NCI-H446 (cell line): ENCODE results near the gene TAF3.
"Not testable (repeated sequence)": the region's sequence is repeated elsewhere in the genome, so short reads cannot be mapped to it uniquely, and the experiment has no call there.

Source experiments
- DNase-seq, 2 experiments: peaks; one replicate each; lab custom pipeline; 2025; lab: John Stamatoyannopoulos, UW

The TAF3 gene

DNA sequence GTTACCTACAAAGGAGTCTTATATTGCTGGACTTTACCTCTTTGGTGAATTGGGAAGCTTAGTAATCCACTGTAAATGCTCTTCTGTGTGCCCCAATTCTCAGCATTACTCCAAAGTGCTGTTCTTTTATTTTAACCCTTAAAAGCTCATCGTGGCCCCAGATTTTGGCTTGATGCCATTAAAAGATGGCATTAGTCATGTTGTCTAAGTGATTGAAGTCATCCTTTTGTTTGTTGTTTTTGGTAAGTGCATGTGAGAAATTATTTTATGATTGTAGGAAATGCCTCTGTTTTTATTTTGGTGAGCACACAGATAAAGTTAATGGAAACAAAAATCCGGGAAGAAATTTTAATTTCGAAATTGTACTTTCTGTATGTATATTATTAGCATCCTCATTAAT lies 153.6 kb downstream of the TAF3 start:
- DNase-seq, result no peak

DNA sequence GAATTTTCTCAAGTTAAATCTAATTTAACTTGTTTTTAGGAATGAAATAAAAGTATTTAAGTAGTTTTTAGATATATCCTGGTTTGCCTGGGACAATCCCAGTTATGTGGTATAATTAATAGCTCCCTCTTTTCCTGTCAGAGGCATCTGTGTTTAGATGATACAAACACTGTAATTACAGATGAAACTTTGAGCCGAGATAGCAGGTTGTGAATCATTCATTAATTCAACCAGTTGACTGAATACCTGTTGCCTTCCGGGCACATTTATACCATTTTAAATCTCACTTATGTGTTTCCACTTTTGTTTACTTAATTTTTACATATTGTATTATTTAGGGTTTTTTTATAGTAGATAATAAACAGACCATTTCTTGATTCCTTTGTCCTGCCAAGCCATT lies 154.1 kb downstream of the TAF3 start:
- DNase-seq, result no peak

DNA sequence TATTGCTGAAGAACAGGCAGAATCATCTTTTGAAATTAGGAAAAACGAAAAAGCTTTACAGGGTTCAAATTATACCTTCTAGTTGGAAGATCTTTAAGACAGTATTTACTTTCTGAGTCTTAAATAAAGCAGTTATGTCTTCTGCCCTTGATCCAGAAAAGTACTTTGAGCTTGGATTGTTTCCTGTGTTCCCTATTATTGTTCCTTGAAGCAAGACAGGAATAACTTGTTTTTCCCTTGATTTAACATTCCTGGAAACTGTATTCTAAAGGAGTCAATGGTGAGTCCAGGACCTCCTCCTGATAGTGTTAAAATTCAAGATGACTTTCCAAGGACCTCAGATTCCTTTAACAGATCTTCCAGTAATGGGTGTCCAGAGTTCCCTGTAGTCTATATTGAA lies 161.9 kb downstream of the TAF3 start:
- DNase-seq, result no peak

DNA sequence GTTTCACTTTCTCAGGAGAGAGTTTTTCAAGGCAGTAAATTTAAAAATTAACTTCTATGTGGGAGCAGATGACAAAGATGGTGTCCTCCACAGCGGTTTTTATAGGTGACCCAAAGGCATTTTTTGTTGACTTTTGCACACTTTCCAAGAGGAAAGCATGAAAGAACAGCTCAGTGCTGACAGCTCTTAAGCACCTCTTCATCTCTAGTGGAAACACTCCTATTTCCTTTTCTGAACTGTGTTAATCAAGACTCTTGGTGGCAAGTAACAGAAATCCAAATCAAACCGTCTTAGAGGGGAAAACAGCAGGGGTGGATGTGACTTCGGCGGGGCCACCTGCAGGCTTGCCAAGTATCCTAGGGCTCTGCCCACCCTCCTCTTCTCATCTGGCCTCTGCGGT lies 164.4 kb downstream of the TAF3 start:
- no peak for DNase-seq

DNA sequence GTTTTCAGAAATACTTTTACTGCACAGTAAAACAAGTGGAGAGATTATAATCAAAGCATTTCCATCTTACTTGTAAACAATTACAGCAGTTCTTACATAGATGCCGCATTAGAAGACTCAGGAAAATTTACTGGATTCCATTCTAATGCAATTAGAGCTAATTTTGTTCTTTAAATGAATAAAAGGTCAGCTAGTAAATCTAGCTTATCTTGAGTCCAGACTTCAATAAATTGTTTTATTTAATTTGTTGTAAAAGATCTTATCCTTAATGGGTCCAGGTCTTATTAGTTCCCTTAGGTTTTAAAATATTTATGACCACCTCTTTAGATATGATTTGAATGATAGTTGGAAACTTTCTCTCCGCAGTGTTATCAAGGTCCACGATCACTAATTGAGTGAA lies 166.0 kb downstream of the TAF3 start:
- DNase-seq, result no peak

DNA sequence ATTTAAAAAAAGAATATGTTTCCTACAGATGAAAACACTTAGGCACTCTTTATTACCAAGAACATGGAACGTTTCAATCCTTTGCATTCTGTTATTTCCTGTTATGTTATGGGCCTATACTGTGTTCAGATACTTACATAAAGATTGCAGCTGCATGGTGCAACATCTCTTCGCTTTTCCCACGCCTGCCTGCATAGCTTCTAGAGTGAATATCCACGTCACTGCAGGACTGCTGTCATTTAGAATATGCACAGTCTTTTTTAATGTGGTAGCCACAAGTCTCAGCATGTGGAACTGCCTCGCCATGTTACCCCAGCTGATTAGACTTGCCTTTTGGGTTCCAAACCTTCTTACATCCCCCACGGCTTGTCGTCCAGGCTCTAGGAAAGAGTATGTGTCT lies 166.6 kb downstream of the TAF3 start:
- no peak for DNase-seq

DNA sequence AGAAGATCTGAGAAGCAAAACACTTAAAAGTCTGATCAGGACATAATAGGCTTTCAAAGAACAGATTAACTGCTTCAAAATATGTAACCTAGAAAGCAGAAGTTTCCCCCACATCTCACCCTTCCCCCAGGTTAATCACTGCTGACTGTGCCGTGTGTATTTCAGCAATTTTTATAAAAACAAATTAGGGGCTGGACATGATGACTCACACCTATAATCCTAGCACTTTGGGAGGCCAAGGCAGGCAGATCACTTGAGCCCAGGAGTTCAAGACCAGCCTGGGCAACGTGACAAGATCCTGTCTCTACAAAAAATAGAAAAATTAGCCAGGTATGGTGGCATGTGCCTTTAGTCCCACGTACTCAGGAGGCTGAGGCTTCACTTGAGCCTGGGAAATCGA lies 168.5 kb downstream of the TAF3 start:
- DNase-seq, result no peak

DNA sequence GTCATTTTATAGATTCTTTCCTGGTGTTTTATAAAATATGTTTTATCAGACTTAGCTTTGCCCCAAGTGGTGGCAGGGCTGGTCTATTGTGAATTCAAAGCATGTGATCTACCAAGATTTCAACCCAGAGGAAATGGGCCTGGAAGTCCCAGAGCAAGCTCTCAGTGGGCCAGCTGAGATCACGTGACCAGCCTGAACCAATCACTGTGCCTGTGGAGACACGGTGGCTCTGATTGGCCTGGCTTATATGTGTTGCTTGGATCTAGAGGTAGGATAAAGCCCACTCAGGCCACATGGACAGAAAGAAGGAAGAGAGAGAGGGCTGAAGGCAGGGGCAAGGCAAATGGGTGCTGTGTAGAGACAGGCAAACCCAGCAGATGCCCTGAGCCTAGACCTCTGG lies 170.7 kb downstream of the TAF3 start:
- no peak for DNase-seq

DNA sequence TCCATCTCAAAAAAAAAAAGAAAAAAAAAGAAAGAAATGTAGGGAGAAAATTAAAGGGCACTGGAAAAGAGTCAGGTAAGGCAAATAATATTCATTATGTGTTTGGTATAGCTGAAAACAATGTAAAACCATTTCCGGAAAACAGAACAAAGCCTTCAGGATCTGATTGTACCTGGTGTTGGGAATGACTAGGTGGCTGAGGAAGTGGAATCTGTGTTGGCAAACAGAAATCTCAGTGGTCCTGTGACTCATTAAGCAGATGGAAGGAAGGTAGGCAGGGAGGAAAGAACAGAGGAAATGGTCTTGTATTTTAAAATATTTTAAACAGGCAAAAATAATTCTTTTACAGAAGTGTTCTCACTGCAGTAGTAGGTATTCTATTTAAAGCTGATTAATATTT lies 180.5 kb downstream of the TAF3 start:
- no peak for DNase-seq

DNA sequence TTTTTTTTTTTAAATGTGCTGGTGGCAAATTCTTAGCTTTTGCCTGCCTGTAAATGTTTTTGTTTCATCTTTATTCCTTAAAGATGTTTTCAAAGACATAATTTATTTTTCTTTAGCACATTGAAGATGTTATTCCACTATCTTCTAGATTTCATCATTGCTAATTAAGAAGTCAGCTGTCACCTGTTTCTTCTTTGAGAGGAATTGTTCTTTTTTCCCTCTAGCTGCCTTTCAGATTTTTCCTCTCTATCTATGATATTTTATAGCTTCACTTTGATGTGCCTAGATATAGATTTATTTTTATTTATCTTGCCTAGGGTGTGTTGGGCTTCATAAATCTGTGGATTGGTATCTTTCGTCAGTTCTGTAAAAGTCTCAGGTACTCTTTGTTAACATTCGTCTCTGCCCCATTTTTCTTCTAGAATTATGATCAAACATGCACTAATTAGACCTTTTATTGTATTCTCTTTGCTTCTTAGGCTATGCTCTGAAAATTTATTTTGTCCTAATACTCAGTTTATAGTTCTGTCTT lies 186.2 kb downstream of the TAF3 start:
- DNase-seq, result no peak

DNA sequence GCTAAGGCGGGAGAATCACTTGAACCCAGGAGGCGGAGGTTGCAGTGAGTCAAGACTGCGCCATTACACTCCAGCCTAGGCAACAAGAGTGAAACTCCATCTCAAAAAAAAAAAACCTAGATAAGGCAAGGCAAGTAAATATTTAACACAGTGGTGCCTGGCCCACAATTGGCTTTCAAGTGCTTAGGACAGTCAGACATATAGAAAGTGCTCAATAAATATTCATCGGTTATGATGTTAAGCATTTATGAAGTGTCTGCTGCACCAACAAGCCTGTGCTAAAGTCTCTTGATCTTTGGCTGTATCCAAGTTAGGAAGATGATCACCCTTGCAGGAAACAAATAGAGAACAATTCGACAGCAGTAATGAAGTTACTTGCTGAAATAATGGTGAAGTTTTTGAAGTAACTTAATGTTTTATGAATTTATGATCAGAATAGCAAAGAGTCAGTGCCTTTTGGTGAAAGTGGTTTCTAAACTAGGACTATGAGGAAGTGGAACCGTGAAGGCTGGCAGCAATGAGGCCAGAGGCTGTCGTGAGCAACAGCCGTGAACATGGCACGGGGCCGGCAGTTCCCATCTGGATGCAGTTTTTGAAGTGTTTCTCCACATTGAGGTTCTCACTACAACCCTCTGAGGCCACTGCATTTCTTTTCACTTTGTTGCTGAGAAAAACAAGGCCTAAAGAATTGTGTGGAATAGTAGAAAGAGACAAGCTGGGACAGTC lies 188.1 kb downstream of the TAF3 start:
- no peak for DNase-seq

DNA sequence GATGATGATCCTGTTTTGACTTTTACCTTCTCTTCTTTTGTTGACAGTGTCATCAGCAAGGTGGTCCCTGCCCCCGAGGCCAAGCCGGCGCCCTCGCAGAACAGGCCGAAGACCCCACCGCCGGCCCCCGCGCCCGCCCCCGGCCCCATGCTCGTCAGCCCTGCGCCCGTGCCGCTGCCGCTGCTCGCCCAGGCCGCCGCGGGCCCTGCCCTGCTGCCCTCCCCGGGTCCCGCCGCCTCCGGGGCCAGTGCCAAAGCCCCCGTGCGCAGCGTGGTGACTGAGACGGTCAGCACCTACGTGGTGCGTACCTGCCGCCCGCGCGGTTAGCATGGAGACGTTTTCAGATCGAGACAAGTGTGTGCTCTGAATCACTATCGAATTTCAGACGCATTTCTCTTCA lies 190.7 kb downstream of the TAF3 start:
- no peak for DNase-seq

DNA sequence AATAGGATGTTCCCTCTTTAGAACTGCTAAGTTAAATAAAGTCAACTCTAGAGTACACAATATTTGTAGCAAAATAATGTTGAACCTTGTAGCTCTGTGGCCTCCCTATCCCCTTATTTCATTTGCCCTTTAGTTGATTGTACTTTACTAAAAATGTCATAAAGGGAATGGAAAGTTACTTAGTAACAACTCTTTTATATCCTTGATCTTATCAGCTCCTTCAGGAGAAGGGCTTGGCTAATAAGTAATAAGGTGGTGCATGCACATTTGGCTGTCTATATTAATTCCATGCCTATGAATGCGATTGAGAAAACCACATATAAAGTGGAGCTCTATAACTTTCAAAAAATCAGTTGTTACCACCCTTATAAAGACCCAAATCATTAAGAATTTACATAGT lies 194.7 kb downstream of the TAF3 start:
- no peak for DNase-seq

DNA sequence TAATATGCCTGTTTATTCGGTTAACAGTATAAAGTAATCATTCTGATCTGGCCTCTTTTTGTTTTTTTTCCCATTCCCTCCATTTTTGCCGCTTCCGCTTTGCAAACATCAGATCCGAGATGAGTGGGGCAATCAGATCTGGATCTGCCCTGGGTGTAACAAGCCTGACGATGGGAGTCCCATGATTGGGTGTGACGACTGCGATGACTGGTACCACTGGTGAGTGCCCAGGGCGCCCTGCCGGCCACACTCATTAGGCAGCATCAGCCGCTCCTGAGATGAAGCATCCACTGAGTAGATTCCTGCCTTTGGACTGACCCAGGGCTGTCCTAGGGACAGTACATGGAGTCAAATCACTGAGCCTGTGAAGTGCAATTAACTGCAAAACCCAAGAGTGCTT lies 195.3 kb downstream of the TAF3 start:
- no peak for DNase-seq

DNA sequence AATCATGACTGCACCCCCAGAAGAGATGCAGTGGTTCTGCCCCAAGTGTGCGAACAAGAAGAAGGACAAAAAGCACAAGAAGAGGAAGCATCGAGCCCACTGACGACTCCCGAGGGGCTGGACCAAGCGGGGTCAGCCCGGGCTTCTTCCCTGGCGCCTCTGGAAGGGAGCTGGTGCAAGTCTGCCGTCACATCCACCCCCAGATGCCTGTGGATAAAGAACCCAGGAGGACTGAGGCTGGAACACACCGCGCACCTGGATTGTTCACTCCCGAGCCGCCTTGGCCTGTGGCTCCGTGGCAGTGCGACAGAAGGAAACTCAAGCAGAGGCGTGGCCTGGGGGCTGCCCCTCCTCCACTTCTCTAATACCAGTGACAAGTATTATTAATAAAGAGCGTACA lies 196.3 kb downstream of the TAF3 start:
- no peak for DNase-seq

DNA sequence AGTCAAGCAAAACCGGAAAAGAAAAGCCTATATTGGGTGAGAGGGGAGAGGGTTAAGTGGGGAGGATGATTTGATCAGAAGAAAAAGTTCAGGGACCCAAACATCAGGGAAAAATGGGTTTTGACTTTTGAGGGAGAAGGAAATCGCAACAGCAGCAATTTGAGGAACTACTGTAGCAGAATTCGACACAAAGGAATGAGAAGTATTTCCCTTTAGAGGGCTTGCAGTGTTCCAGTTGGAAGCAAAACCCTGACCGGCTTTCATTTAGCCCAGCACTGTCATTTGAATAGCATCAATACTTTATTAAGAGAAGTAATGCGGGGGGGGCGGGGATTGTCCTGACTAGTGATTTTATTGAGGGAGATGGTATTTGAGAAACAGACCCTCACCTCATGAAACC lies 199.0 kb downstream of the TAF3 start:
- DNase-seq, result no peak

DNA sequence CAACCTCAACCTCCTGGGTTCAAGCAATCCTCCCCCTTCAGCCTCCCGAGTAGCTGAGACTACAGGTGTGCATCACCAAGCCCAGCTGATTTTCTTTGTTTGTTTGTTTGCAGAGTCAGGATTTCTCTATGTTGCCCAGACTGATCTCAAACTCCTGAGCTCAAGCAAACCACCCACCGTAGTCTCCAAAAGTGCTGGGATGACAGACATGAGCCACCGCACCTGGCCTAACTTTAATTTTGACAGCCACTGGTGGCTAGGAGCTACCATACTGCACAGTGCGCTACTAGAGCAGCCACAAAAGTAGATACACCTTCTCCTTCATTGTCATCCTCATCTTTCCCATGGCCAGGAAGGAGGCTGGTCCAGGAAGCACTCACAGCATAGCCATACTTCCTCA lies 205.0 kb downstream of the TAF3 start:
- DNase-seq, result no peak

DNA sequence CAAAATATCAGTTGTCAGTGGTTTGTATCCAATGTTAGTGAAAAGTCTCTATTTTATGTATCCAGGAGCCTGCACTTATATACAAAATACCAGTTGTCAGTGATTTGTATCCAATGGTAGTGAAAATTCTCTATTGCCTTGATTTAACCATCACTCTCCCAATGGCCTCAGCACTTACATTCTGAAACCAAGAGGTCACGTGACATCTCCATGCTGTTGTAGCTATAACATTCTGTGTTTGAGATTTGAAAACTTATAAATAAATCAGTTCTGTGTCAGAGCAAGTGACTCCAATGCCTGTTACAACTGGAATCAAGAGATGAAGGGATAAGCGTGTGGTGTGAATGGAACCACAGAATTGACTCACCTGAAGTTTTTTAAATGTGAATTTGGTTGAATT lies 205.5 kb downstream of the TAF3 start:
- DNase-seq, result no peak

DNA sequence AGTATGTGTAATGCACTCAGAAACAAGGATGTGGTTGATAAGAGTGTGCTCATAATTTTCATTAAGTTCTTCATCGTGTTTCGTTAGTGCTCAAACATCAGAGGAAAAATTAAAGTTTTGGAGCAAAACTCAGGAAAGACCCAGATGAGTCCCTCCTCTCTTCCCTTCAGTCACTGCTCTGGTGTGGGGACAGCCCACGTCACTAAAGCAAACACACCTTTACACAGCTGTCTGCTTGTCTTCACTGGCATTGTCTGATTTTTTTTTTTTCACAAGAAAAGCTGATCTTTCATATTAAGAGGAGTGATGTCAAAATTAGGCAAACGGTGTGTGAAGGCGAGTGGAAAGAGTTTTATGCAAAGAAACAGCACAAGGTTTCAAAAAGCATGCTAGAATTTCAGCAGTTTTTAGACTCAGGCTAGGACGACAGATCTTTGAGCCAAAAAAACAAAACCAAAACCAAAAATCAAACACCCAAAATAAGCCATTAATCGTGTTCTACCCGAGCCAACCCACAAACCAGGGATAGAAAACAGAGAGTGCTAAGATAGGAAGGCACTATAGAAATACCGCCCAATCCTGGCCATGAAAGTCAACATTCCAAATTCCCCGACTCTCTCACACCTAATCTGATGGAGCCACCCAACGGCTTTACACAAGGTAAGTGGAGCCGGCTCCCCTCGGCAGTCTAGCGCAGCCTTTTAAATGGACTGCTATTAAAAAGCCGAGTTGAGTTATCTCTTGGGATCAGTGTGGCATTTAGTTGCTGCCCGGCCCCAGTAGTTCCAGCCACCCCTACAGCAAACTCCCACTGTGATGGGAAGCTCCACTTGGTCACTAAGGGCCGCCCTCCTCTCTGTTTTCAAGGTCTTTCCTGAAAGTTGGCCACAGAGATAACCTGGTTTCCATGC lies 208.3 kb downstream of the TAF3 start:
- DNase-seq, result no peak

DNA sequence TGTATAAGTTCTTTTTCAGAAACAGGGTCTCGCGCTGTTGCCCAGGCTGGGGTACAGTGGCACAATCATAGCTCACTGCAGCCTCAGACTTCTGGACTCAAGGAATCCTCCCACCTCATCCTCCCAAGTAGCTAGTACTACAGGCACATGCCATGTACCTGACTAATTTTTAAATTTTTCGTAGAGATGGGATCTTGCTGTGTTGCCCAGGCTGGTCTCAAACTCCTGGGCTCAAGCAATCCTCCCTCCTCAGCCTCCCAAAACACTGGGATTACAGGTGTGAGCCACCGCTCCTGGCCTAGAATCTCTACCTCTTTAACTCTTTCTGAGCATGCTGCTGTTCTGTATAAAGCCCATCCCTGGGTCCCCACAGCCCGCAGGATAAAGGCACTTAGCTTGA lies 212.9 kb downstream of the TAF3 start:
- not testable (repeated sequence) for DNase-seq

DNA sequence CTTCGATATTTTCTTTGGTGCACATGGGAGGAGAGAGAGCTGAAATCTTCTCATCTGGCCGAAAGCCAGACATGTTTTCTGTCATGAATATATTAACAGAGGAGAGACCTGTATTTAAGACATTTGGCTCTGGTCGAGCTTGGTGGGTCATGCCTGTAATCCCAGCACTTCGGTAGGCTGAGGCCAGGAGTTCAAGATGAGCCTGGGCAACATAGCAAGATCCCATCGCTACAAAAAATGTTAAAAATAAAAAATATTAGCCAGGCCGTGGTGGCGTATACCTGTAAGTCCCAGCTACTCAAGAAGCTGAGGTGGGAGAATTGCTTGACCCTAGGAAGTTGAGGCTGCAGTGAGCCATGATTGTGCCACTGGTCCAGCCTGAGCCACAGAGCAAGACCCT lies 214.3 kb downstream of the TAF3 start:
- no peak for DNase-seq

DNA sequence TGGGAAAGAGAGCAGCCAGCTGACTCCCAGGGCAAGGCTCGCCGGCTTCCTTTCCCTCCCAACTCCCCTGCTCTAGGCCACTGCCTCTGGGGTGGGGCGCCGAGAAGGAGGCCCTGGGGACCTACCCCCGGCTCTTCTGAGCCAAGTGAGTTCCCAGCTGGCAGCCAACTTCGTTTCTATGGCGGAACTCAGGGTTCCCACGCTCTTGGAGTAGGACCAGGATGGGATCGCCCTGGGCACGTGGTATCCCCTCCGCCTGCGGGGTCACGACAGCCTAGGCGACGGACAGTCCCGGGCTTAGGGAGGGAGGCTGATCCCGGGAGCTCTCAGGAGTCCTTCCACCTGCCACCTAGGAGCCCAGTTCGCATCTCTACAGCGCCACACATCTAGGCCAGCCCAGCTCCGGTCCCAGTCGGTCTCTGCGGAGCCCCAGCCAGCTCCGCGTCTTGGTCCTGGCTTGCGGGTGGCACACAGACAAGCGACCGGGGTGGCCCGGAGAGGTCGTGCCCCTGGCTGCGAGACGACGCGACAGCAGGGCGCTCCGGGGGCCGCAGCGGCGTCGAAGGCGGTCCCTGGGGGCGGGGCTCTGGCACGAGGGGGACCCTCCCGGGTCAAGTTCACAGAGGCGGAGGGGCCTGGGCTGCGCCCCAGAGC lies 215.6 kb downstream of the TAF3 start:
- DNase-seq, result no peak

DNA sequence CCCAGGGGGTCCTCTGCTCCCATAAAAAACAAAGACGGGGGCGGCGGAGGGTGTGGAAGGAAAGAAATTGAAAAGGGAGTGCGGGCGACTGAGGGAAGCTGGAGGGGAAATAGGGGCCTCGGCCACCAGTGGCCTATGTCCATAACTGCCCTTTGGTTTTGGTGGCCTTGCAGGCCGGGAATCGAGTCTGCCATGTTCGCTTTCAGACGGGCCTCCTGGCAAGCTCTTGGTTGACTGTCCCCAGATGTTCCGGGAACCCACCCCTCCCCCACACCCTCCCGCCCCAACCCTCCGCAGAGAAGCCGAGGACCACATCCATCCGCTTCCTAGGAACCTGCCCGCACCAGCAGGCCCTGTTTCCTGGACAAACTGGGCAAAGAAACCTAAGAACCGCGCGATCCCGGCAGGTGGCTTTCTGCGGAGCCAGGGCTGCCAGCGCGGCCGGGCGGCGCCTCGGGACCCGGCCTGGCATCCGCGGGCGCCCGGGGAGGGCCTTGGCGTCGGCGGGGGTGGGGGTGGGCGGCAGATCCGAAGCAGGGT lies 216.2 kb downstream of the TAF3 start:
- DNase-seq, result no peak
